H9 (cell line): ENCODE results near the gene TOP3B. TPM values are rescaled to one million over a fixed set of nuclear protein-coding genes. Genes with fewer than 3 reads are reported as not detected.

Experiments
- DNase-seq: peaks from one replicate; pipeline ENCODE4 v3.0.0-alpha.2; 2017
- H2AFZ ChIP-seq: one replicate; pipeline ENCODE4 v1.6.1; 2013; ENCODE audit warnings: mild to moderate bottlenecking, low read length, control low read depth, moderate library complexity
- H2AK5ac ChIP-seq: 2 replicates; pipeline ENCODE4 v1.6.1; 2013; ENCODE audit warnings: low read length, control low read depth, mixed read lengths; ENCODE audit not compliant: insufficient read length
- H2BK120ac ChIP-seq: one replicate; pipeline ENCODE4 v1.6.1; 2013; ENCODE audit warnings: low read depth, mild to moderate bottlenecking, low read length, control low read depth, inconsistent platforms; ENCODE audit not compliant: poor library complexity, severe bottlenecking
- H2BK12ac ChIP-seq: 2 replicates; pipeline ENCODE4 v1.6.1; 2013; ENCODE audit warnings: low read length, control low read depth, mixed read lengths, low read depth; ENCODE audit not compliant: insufficient read length
- H2BK15ac ChIP-seq: 2 replicates; pipeline ENCODE4 v1.6.1; 2013; ENCODE audit warnings: low read depth, low read length, control low read depth
- H2BK20ac ChIP-seq: one replicate; pipeline ENCODE4 v1.6.1; 2013; ENCODE audit warnings: low read depth, mild to moderate bottlenecking, low read length, control low read depth, inconsistent platforms; ENCODE audit not compliant: poor library complexity, severe bottlenecking
- H2BK5ac ChIP-seq: 2 replicates; pipeline ENCODE4 v1.6.1; 2013; ENCODE audit warnings: low read length, control low read depth, mixed read lengths; ENCODE audit not compliant: insufficient read length
- H3K14ac ChIP-seq: 2 replicates; pipeline ENCODE4 v1.6.1; 2013; ENCODE audit warnings: low read length, control low read depth; ENCODE audit not compliant: insufficient read depth
- H3K18ac ChIP-seq: 2 replicates; pipeline ENCODE4 v1.6.1; 2013; ENCODE audit warnings: low read depth, mild to moderate bottlenecking, mixed read lengths, low read length, control low read depth; ENCODE audit not compliant: insufficient read length
- H3K23ac ChIP-seq: 2 replicates; pipeline ENCODE4 v1.6.1; 2013; ENCODE audit warnings: low read length, control low read depth, mixed read lengths, low read depth; ENCODE audit not compliant: insufficient read length
- H3K23me2 ChIP-seq: 2 replicates; pipeline ENCODE4 v1.6.1; 2013; ENCODE audit warnings: low read depth, mild to moderate bottlenecking, mixed read lengths, low read length, control low read depth; ENCODE audit not compliant: insufficient read length, poor library complexity, severe bottlenecking
- H3K27ac ChIP-seq: 2 replicates; pipeline ENCODE4 v1.5.1; 2013; ENCODE audit warnings: low read length, control low read depth, mixed read lengths, low read depth; ENCODE audit not compliant: insufficient read length
- H3K27me3 ChIP-seq: 2 replicates; pipeline ENCODE4 v1.6.1; 2013; ENCODE audit warnings: low read length, control low read depth, inconsistent platforms; ENCODE audit not compliant: insufficient read depth
- H3K4ac ChIP-seq: 2 replicates; pipeline ENCODE4 v1.6.1; 2013; ENCODE audit warnings: low read depth, mild to moderate bottlenecking, control low read depth, inconsistent platforms, low read length, moderate library complexity
- H3K4me1 ChIP-seq: 2 replicates; pipeline ENCODE4 v1.6.1; 2013; ENCODE audit warnings: low read length, control low read depth, inconsistent platforms; ENCODE audit not compliant: insufficient read depth
- H3K4me2 ChIP-seq: 2 replicates; pipeline ENCODE4 v1.6.1; 2013; ENCODE audit warnings: low read length, control low read depth, mixed read lengths; ENCODE audit not compliant: insufficient read length, insufficient read depth
- H3K56ac ChIP-seq: 2 replicates; pipeline ENCODE4 v1.6.1; 2013; ENCODE audit warnings: low read depth, mild to moderate bottlenecking, mixed read lengths, low read length, control low read depth; ENCODE audit not compliant: insufficient read length
- H3K79me1 ChIP-seq: 2 replicates; pipeline ENCODE4 v1.6.1; 2013; ENCODE audit warnings: low read depth, mild to moderate bottlenecking, moderate library complexity, low read length, control low read depth, inconsistent platforms; ENCODE audit not compliant: insufficient read depth, poor library complexity, severe bottlenecking
- H3K79me2 ChIP-seq: 2 replicates; pipeline ENCODE4 v1.6.1; 2013; ENCODE audit warnings: low read length, control low read depth, inconsistent platforms; ENCODE audit not compliant: insufficient read depth
- H3K9ac ChIP-seq: 2 replicates; pipeline ENCODE4 v1.6.1; 2013; ENCODE audit warnings: low read length, control low read depth, mixed read lengths; ENCODE audit not compliant: insufficient read length; ENCODE audit errors: extremely low read depth
- H3K9me3 ChIP-seq: one replicate; pipeline ENCODE4 v1.6.1; 2013; ENCODE audit warnings: low read depth, low read length, inconsistent platforms; ENCODE audit not compliant: control insufficient read depth
- H3T11ph ChIP-seq: one replicate; pipeline ENCODE4 v1.6.1; 2013; ENCODE audit warnings: mild to moderate bottlenecking, low read length, control low read depth, inconsistent platforms
- H4K20me1 ChIP-seq: one replicate; pipeline ENCODE4 v1.6.1; 2013; ENCODE audit not compliant: control insufficient read depth, insufficient read length, insufficient read depth
- H4K5ac ChIP-seq: 2 replicates; pipeline ENCODE4 v1.6.1; 2013; ENCODE audit warnings: low read depth, mild to moderate bottlenecking, mixed read lengths, low read length, control low read depth; ENCODE audit not compliant: insufficient read length
- H4K8ac ChIP-seq: replicated peaks from 2 replicates; pipeline ENCODE4 v1.6.1; 2013; ENCODE audit warnings: low read length, control low read depth, mixed read lengths, low read depth; ENCODE audit not compliant: insufficient read length
- H4K91ac ChIP-seq: 2 replicates; pipeline ENCODE4 v1.6.1; 2013; ENCODE audit warnings: low read depth, mild to moderate bottlenecking, moderate library complexity, mixed read lengths, low read length, control low read depth; ENCODE audit not compliant: insufficient read length
- H3K27ac Mint-ChIP-seq, 3 experiments: 2 replicates in 2 of 3; 3 replicates in 1 of 3; pipeline ENCODE4 v1.8.0; 2020 to 2021; ENCODE audit warnings: mixed read lengths in 3 of 3, mild to moderate bottlenecking in 1 of 3, moderate library complexity in 1 of 3
- H3K27me3 Mint-ChIP-seq: 2 replicates; pipeline ENCODE4 v1.8.0; 2021; ENCODE audit warnings: low read depth, mild to moderate bottlenecking, moderate library complexity, mixed read lengths
- H3K36me3 Mint-ChIP-seq, 3 experiments: 2 replicates in 2 of 3; 3 replicates in 1 of 3; pipeline ENCODE4 v1.8.0; 2020 to 2021; ENCODE audit warnings: low read depth in 3 of 3, mixed read lengths in 3 of 3; ENCODE audit not compliant: insufficient read depth in 1 of 3
- H3K4me1 Mint-ChIP-seq, 2 experiments: 2 replicates each; pipeline ENCODE4 v1.8.0; 2020; ENCODE audit warnings: mixed read lengths in 2 of 2
- H3K4me3 Mint-ChIP-seq, 2 experiments: 2 replicates in 1 of 2; 3 replicates in 1 of 2; pipeline ENCODE4 v1.8.0; 2020 to 2021; ENCODE audit warnings: mild to moderate bottlenecking in 2 of 2, mixed read lengths in 2 of 2, moderate library complexity in 1 of 2
- H3K9me3 Mint-ChIP-seq, 2 experiments: 2 replicates in 1 of 2; 3 replicates in 1 of 2; pipeline ENCODE4 v1.8.0; 2020; ENCODE audit warnings: mild to moderate bottlenecking in 2 of 2, mixed read lengths in 2 of 2, moderate library complexity in 1 of 2
- CTCF ChIP-seq: fragments of 200-600 bp; sonication (generic); conservative IDR thresholded peaks from 3 replicates; pipeline ENCODE4 v1.8.0; 2021; ENCODE audit warnings: antibody characterized with exemption, mild to moderate bottlenecking
- WGBS: extraction: QIAGEN DNeasy Blood & Tissue Kit; methylation state at CpG from one replicate; pipeline ENCODE4 v1.1.7; 2013; ENCODE audit warnings: missing lambda C conversion rate, low lambda C conversion rate, mixed read lengths; ENCODE audit not compliant: insufficient read length; ENCODE audit errors: extremely low coverage; 5-methylcytosine and 5-hydroxymethylcytosine counted together
- total RNA-seq: library from RNA; stranded (reverse); gene quantifications from 2 replicates; pipeline ENCODE4 v1.2.1, GENCODE V29; 2021

Gene TOP3B
- total RNA-seq, 1 experiment from 2014 or later: 55.2 TPM

GRCh38 chr22:21964918-21965484 is 17.6 kb downstream of the TOP3B start:
- Histone ChIP-seq H4K20me1 (no peaks in the 10 kb centered on the region), H3K14ac (no peak overlapping the region), H3K9me3 (no peaks in the 10 kb centered on the region), H4K91ac (no peak overlapping the region), H2BK120ac (no peak overlapping the region), H3K4me1 (no peaks in the 10 kb centered on the region), H3K27me3 (no peaks in the 10 kb centered on the region), H3K56ac (no peak overlapping the region), H3K79me1 (no peaks in the 10 kb centered on the region), H4K8ac (no peak overlapping the region), H2BK20ac (no peak overlapping the region), H2BK15ac (no peak overlapping the region), H3K79me2 (no peaks in the 10 kb centered on the region), H3K4ac (no peak overlapping the region), H2BK5ac (no peak overlapping the region), H4K5ac (no peak overlapping the region), H3K4me2 (no peak overlapping the region), H2AFZ (no peak overlapping the region), H3K27ac (no peak overlapping the region), H3K18ac (no peak overlapping the region), H2BK12ac (no peak overlapping the region), H3K23me2 (peaks cover 3% of the 10 kb centered on the region), H3K23ac (no peak overlapping the region), H3T11ph (no peak overlapping the region), H2AK5ac (no peak overlapping the region), H3K9ac (no peak overlapping the region)
- no peak for DNase-seq
- Mint-ChIP-seq H3K27me3 (peaks cover 2% of the 10 kb centered on the region; the same call in 1 of the 2 replicates), H3K4me3 (no peak overlapping the region), H3K36me3 (peaks cover 53 to 84% (median 69%) of the 10 kb centered on the region in 3 experiments), H3K27ac (no peak overlapping the region), H3K9me3 (no peaks in the 10 kb centered on the region; a peak in 1 of 5 replicates), H3K4me1 (no peaks in the 10 kb centered on the region)
- no CpG with 5 or more reads among the region's 6 CpGs for WGBS
- no peak for TF ChIP-seq CTCF
